ENCODE results near the gene RORC.

The RORC gene

DNA sequence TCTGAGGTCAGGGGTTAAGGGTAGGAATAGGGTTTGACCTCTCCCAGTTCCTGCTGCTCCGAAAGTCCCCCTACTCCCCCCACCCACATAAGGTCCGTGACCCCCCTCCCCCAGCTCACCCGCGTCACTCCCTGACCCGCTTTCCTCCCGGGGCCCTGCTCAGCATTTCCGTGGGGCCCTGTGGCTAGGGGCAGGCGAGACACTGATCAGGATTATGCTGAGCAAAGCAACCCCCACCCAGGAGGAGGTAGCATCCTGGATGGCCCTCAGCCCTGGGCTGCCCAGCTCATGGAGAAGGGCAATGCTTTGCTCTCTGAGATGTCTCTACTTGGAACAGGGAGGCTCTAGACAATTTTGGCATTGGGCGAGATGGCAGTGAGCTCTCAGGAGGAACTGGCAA, 3.7 kb downstream of the RORC start:
- no peak for ATAC-seq
- TF ChIP-seq ZFP3 (CRISPR knock-in tag; IDR thresholded peaks at IDR 0.05) (no peak), SNAI2 (CRISPR knock-in tag; IDR thresholded peaks at IDR 0.05) (no peak), GLIS3 (CRISPR knock-in tag; IDR thresholded peaks at IDR 0.05) (no peak), ISL1 (CRISPR knock-in tag; IDR thresholded peaks at IDR 0.05) (no peak), TOX (CRISPR knock-in tag; IDR thresholded peaks at IDR 0.05; ENCODE audit: borderline replicate concordance) (no peak), CSDC2 (CRISPR knock-in tag; IDR thresholded peaks at IDR 0.05) (no peak), ZFP30 (CRISPR knock-in tag; IDR thresholded peaks at IDR 0.05) (no peak), CSRNP3 (CRISPR knock-in tag; IDR thresholded peaks at IDR 0.05) (no peak), ARNTL (CRISPR knock-in tag; IDR thresholded peaks at IDR 0.05; ENCODE audit: borderline replicate concordance, low read depth) (no peak), ESRRG (CRISPR knock-in tag; IDR thresholded peaks at IDR 0.05) (no peak), RARB (CRISPR knock-in tag; IDR thresholded peaks at IDR 0.05) (no peak), ZC3H10 (CRISPR knock-in tag; IDR thresholded peaks at IDR 0.05) (no peak), BACH2 (CRISPR knock-in tag; IDR thresholded peaks at IDR 0.05; ENCODE audit: borderline replicate concordance) (no peak), ZNF70 (CRISPR knock-in tag; IDR thresholded peaks at IDR 0.05) (no peak), ZNF8 (CRISPR knock-in tag; IDR thresholded peaks at IDR 0.05) (no peak), ZNF565 (CRISPR knock-in tag; conservative IDR thresholded peaks at IDR 0.05; ENCODE audit: low read depth) (no peak), POU6F1 (CRISPR knock-in tag; IDR thresholded peaks at IDR 0.05; ENCODE audit: borderline replicate concordance, low read depth) (no peak)
- TF ChIP-seq, protein P1, sequence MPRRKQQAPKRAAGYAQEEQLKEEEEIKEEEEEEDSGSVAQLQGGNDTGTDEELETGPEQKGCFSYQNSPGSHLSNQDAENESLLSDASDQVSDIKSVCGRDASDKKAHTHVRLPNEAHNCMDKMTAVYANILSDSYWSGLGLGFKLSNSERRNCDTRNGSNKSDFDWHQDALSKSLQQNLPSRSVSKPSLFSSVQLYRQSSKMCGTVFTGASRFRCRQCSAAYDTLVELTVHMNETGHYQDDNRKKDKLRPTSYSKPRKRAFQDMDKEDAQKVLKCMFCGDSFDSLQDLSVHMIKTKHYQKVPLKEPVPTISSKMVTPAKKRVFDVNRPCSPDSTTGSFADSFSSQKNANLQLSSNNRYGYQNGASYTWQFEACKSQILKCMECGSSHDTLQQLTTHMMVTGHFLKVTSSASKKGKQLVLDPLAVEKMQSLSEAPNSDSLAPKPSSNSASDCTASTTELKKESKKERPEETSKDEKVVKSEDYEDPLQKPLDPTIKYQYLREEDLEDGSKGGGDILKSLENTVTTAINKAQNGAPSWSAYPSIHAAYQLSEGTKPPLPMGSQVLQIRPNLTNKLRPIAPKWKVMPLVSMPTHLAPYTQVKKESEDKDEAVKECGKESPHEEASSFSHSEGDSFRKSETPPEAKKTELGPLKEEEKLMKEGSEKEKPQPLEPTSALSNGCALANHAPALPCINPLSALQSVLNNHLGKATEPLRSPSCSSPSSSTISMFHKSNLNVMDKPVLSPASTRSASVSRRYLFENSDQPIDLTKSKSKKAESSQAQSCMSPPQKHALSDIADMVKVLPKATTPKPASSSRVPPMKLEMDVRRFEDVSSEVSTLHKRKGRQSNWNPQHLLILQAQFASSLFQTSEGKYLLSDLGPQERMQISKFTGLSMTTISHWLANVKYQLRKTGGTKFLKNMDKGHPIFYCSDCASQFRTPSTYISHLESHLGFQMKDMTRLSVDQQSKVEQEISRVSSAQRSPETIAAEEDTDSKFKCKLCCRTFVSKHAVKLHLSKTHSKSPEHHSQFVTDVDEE (CRISPR knock-in tag; IDR thresholded peaks at IDR 0.05), result no peak
- TF ChIP-seq, protein P2, sequence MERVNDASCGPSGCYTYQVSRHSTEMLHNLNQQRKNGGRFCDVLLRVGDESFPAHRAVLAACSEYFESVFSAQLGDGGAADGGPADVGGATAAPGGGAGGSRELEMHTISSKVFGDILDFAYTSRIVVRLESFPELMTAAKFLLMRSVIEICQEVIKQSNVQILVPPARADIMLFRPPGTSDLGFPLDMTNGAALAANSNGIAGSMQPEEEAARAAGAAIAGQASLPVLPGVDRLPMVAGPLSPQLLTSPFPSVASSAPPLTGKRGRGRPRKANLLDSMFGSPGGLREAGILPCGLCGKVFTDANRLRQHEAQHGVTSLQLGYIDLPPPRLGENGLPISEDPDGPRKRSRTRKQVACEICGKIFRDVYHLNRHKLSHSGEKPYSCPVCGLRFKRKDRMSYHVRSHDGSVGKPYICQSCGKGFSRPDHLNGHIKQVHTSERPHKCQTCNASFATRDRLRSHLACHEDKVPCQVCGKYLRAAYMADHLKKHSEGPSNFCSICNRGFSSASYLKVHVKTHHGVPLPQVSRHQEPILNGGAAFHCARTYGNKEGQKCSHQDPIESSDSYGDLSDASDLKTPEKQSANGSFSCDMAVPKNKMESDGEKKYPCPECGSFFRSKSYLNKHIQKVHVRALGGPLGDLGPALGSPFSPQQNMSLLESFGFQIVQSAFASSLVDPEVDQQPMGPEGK (CRISPR knock-in tag; IDR thresholded peaks at IDR 0.05; ENCODE audit: borderline replicate concordance), result no peak
- TF ChIP-seq, protein P3, sequence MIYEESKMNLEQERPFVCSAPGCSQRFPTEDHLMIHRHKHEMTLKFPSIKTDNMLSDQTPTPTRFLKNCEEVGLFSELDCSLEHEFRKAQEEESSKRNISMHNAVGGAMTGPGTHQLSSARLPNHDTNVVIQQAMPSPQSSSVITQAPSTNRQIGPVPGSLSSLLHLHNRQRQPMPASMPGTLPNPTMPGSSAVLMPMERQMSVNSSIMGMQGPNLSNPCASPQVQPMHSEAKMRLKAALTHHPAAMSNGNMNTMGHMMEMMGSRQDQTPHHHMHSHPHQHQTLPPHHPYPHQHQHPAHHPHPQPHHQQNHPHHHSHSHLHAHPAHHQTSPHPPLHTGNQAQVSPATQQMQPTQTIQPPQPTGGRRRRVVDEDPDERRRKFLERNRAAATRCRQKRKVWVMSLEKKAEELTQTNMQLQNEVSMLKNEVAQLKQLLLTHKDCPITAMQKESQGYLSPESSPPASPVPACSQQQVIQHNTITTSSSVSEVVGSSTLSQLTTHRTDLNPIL (CRISPR knock-in tag; IDR thresholded peaks at IDR 0.05; ENCODE audit: low read depth), result no peak

DNA sequence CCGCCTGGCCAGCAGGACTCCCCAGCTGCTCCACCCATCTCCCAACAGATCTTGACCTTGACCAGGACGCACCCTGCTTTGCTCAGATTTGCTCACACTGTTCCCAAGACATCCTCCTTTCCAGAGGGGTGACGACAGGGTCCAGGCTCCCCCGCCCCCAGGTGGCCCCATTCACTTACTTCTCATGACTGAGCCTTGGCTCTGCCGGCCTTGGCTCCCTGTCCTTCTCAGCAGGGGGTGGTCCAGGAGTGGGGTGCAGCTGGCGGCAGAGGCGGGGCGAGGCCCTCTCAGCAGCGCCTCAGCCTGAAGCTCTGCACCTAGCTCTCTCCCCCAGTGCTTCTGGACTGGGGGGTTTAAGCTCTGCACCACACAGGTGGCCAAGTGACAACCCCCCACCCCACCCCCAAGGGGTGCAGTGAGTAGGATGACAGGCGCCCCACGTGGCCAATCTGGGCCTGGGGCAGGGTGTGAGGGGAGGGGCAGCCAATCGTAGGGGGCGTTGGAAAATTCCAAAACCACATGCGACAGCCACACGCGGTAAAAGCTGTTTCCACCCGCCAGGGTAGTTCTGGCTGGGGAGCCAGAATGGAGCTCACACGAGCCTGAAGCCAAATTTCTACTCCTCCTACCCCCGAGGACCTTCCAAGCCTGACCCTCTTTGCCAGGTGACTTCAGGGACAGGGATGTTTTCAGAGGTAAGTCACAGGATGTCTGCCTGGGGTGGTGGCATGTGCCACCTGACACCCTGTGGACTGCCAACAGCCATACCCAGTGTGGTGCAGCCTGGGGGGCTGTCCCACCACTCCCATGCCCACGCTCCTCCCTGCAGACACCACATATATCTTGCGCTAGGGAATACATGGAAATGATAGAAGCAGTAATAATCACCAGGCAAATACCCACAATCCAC, 5.6 kb downstream of the RORC start:
- TF ChIP-seq BACH2 (CRISPR knock-in tag; IDR thresholded peaks at IDR 0.05; ENCODE audit: borderline replicate concordance) (no peak), ZFP3 (CRISPR knock-in tag; IDR thresholded peaks at IDR 0.05) (no peak), ZNF70 (CRISPR knock-in tag; IDR thresholded peaks at IDR 0.05) (no peak), ZNF565 (CRISPR knock-in tag; conservative IDR thresholded peaks at IDR 0.05; ENCODE audit: low read depth) (no peak), ZFP30 (CRISPR knock-in tag; IDR thresholded peaks at IDR 0.05) (no peak), ZNF8 (CRISPR knock-in tag; IDR thresholded peaks at IDR 0.05) (no peak), CSRNP3 (CRISPR knock-in tag; IDR thresholded peaks at IDR 0.05) (no peak), TOX (CRISPR knock-in tag; IDR thresholded peaks at IDR 0.05; ENCODE audit: borderline replicate concordance) (no peak), OSR1 (CRISPR knock-in tag; IDR thresholded peaks at IDR 0.05) (no peak), PPARA (CRISPR knock-in tag; IDR thresholded peaks at IDR 0.05; ENCODE audit: borderline replicate concordance) (no peak), GLIS3 (CRISPR knock-in tag; IDR thresholded peaks at IDR 0.05) (no peak), RARB (CRISPR knock-in tag; IDR thresholded peaks at IDR 0.05) (no peak), TCF4 (CRISPR knock-in tag; IDR thresholded peaks at IDR 0.05; ENCODE audit: borderline replicate concordance) (no peak), SNAI2 (CRISPR knock-in tag; IDR thresholded peaks at IDR 0.05) (no peak), ARNTL (CRISPR knock-in tag; IDR thresholded peaks at IDR 0.05; ENCODE audit: borderline replicate concordance, low read depth) (no peak), ISL1 (CRISPR knock-in tag; IDR thresholded peaks at IDR 0.05) (no peak), ESRRG (CRISPR knock-in tag; IDR thresholded peaks at IDR 0.05) (no peak), ZC3H10 (CRISPR knock-in tag; IDR thresholded peaks at IDR 0.05) (no peak)
- ATAC-seq, result no peak

All from SK-N-SH treated with all-trans-retinoic acid at 6 μM for 48 hours (cell line).